IMR-90 (cell line): Measurements from ENCODE around the gene MON2. TPM values are rescaled to one million over a fixed set of nuclear protein-coding genes. Genes with fewer than 3 reads are reported as not detected.

Experiments
- ATAC-seq: fragments of 200-7000 bp; cut with Tn5 transposase; 2 replicates; pipeline ENCODE4 v1.9.1; 2020; ENCODE audit warnings: low read depth, mild to moderate bottlenecking, moderate library complexity
- BruUV-seq: library from RNA; stranded (reverse); fragments of 400-500 nt; replicated peaks from 2 replicates; lab custom pipeline; 2021; lab: Mats Ljungman, UMichigan
- CTCF ChIA-PET: fragments of 300-600 bp; formaldehyde crosslinking; extraction: SDS; loops from one replicate; lab custom pipeline; 2021; ENCODE audit warnings: antibody characterized with exemption; lab: Yijun Ruan, JAX
- POLR2A ChIA-PET: fragments of 300-600 bp; sonication (Branson Sonifier 250); formaldehyde crosslinking; loops from one replicate; lab custom pipeline; 2022; ENCODE audit warnings: antibody characterized with exemption; ENCODE audit not compliant: unreplicated experiment; lab: Charles Lee
- DNase-seq: peaks from one replicate; pipeline ENCODE4 v3.0.0; 2013
- H2AFZ ChIP-seq: replicated peaks from 2 replicates; pipeline ENCODE3; 2013; ENCODE audit warnings: low read length, mild to moderate bottlenecking; ENCODE audit not compliant: poor library complexity
- H2AK5ac ChIP-seq: 2 replicates; pipeline ENCODE4 v1.6.1; 2013; ENCODE audit warnings: low read depth, low read length, inconsistent platforms
- H2AK9ac ChIP-seq: replicated peaks from 2 replicates; pipeline ENCODE3; 2013; ENCODE audit warnings: mild to moderate bottlenecking, low read depth, low read length, moderate library complexity; ENCODE audit not compliant: poor library complexity
- H2BK120ac ChIP-seq: 2 replicates; pipeline ENCODE4 v1.6.1; 2013; ENCODE audit warnings: low read depth, low read length, inconsistent platforms
- H2BK15ac ChIP-seq: 3 replicates; pipeline ENCODE4 v1.6.1; 2013; ENCODE audit warnings: low read depth, low read length, inconsistent platforms
- H2BK20ac ChIP-seq: 2 replicates; pipeline ENCODE4 v1.6.1; 2013; ENCODE audit warnings: low read depth, mild to moderate bottlenecking, inconsistent platforms, low read length, moderate library complexity
- H2BK5ac ChIP-seq: 2 replicates; pipeline ENCODE4 v1.6.1; 2013; ENCODE audit warnings: mild to moderate bottlenecking, low read depth, low read length, inconsistent platforms; ENCODE audit not compliant: poor library complexity, severe bottlenecking
- H3K14ac ChIP-seq: replicated peaks from 2 replicates; pipeline ENCODE4 v1.6.1; 2013; ENCODE audit warnings: low read depth, low read length, inconsistent platforms
- H3K18ac ChIP-seq: 2 replicates; pipeline ENCODE4 v1.6.1; 2013; ENCODE audit warnings: low read depth, low read length, control low read depth
- H3K23ac ChIP-seq: 2 replicates; pipeline ENCODE4 v1.6.1; 2013; ENCODE audit warnings: low read depth, low read length, inconsistent platforms
- H3K27ac ChIP-seq: 2 replicates; pipeline ENCODE4 v1.5.1; 2013; ENCODE audit warnings: mild to moderate bottlenecking, control low read depth, low read length; ENCODE audit not compliant: insufficient read depth
- H3K27me3 ChIP-seq: 2 replicates; pipeline ENCODE4 v1.6.1; 2013; ENCODE audit warnings: low read length; ENCODE audit not compliant: control insufficient read depth, insufficient read depth
- H3K36me3 ChIP-seq: 2 replicates; pipeline ENCODE4 v1.6.1; 2013; ENCODE audit warnings: low read length, mixed read lengths; ENCODE audit not compliant: control insufficient read depth, insufficient read depth
- H3K4ac ChIP-seq: 2 replicates; pipeline ENCODE4 v1.6.1; 2013; ENCODE audit warnings: low read depth, low read length, inconsistent platforms
- H3K4me1 ChIP-seq: 2 replicates; pipeline ENCODE4 v1.6.1; 2013; ENCODE audit warnings: low read length, mixed read lengths; ENCODE audit not compliant: control insufficient read depth, insufficient read depth
- H3K4me2 ChIP-seq: 2 replicates; pipeline ENCODE4 v1.6.1; 2013; ENCODE audit warnings: low read depth, mild to moderate bottlenecking, control low read depth, low read length, moderate library complexity
- H3K4me3 ChIP-seq: 2 replicates; pipeline ENCODE4 v1.5.1; 2013; ENCODE audit warnings: low read depth, mild to moderate bottlenecking, control low read depth, low read length, moderate library complexity; ENCODE audit not compliant: insufficient read depth
- H3K56ac ChIP-seq: 2 replicates; pipeline ENCODE4 v1.6.1; 2013; ENCODE audit warnings: low read length, inconsistent platforms; ENCODE audit not compliant: insufficient read depth; ENCODE audit errors: extremely low read depth
- H3K79me1 ChIP-seq, 2 experiments: 2 replicates each; pipeline ENCODE4 v1.6.1; 2013; ENCODE audit warnings: low read length in 2 of 2, inconsistent platforms in 1 of 2, low read depth in 1 of 2
- H3K9ac ChIP-seq: 2 replicates; pipeline ENCODE4 v1.6.1; 2013; ENCODE audit warnings: low read depth, low read length, control low read depth
- H3K9me1 ChIP-seq: 2 replicates; pipeline ENCODE4 v1.6.1; 2013; ENCODE audit warnings: low read length, inconsistent platforms; ENCODE audit not compliant: insufficient read depth
- H3K9me3 ChIP-seq: 2 replicates; pipeline ENCODE4 v1.6.1; 2013; ENCODE audit warnings: low read length; ENCODE audit not compliant: control insufficient read depth, insufficient read depth
- H4K20me1 ChIP-seq: 2 replicates; pipeline ENCODE4 v1.6.1; 2013; ENCODE audit warnings: low read length, inconsistent platforms; ENCODE audit not compliant: insufficient read depth
- H4K5ac ChIP-seq: 2 replicates; pipeline ENCODE4 v1.6.1; 2013; ENCODE audit warnings: mild to moderate bottlenecking, low read depth, low read length, control low read depth
- H4K8ac ChIP-seq, 2 experiments: 2 replicates each; pipeline ENCODE4 v1.6.1; 2013; ENCODE audit warnings: low read depth in 2 of 2, low read length in 2 of 2, control low read depth in 1 of 2, inconsistent platforms in 1 of 2
- H4K91ac ChIP-seq: 2 replicates; pipeline ENCODE4 v1.6.1; 2013; ENCODE audit warnings: low read depth, low read length, inconsistent platforms; ENCODE audit not compliant: insufficient read depth
- BHLHE40 ChIP-seq: fragments of 150-350 bp; IDR thresholded peaks from 2 replicates; pipeline ENCODE4 v1.6.1; 2016; ENCODE audit warnings: mild to moderate bottlenecking, low read depth, low read length
- CEBPB ChIP-seq: IDR thresholded peaks from 2 replicates; pipeline ENCODE4 v1.6.1; 2012; ENCODE audit warnings: low read depth, low read length, improper control_type of control experiment
- CHD1 ChIP-seq: IDR thresholded peaks from 2 replicates; pipeline ENCODE4 v1.6.1; 2012; ENCODE audit warnings: low read depth, low read length, improper control_type of control experiment
- CTCF ChIP-seq: conservative IDR thresholded peaks from 2 replicates; pipeline ENCODE4 v1.5.1; 2012; ENCODE audit warnings: mild to moderate bottlenecking, low read depth, low read length, improper control_type of control experiment
- FOS ChIP-seq: fragments of 150-350 bp; IDR thresholded peaks from 2 replicates; pipeline ENCODE4 v1.6.1; 2016; ENCODE audit warnings: low read depth, low read length
- MAFK ChIP-seq: IDR thresholded peaks from 2 replicates; pipeline ENCODE4 v1.6.1; 2012; ENCODE audit warnings: low read depth, low read length, improper control_type of control experiment
- MAZ ChIP-seq: IDR thresholded peaks from 2 replicates; pipeline ENCODE4 v1.6.1; 2012; ENCODE audit warnings: low read depth, mild to moderate bottlenecking, low read length, improper control_type of control experiment, moderate library complexity, borderline replicate concordance
- RAD21 ChIP-seq: IDR thresholded peaks from 2 replicates; pipeline ENCODE4 v1.6.1; 2012; ENCODE audit warnings: low read length, improper control_type of control experiment
- RCOR1 ChIP-seq: IDR thresholded peaks from 2 replicates; pipeline ENCODE4 v1.6.1; 2012; ENCODE audit warnings: mild to moderate bottlenecking, low read length, improper control_type of control experiment; ENCODE audit not compliant: insufficient replicate concordance
- RFX5 ChIP-seq: IDR thresholded peaks from 2 replicates; pipeline ENCODE4 v1.8.0; 2012; ENCODE audit warnings: low read depth, mild to moderate bottlenecking, low read length, moderate library complexity
- SMC3 ChIP-seq: fragments of 150-350 bp; IDR thresholded peaks from 2 replicates; pipeline ENCODE4 v1.6.1; 2016; ENCODE audit warnings: low read depth, mild to moderate bottlenecking, antibody characterized with exemption, low read length, moderate library complexity
- USF2 ChIP-seq: fragments of 150-350 bp; IDR thresholded peaks from 2 replicates; pipeline ENCODE4 v1.6.1; 2017; ENCODE audit warnings: mild to moderate bottlenecking, antibody characterized with exemption, low read length, low read depth
- dilution Hi-C: fragments of 300-500 bp; cut with HindIII; formaldehyde crosslinking; loops from one replicate; pipeline ENCODE4 v1.14.3; 2018; ENCODE audit warnings: low sequenced_read_pairs; ENCODE audit not compliant: unreplicated experiment
- in situ Hi-C: fragments of 300-500 bp; cut with MboI; formaldehyde crosslinking; loops from 3 replicates; pipeline ENCODE4 v1.14.3; 2019; ENCODE audit warnings: low sequenced_read_pairs, inconsistent platforms, mixed read lengths
- intact Hi-C: fragments of 100-400 bp; cut with micrococcal nuclease; formaldehyde crosslinking; loops from 2 replicates; pipeline ENCODE4 v1.10.0; 2022
- polyA plus RNA-seq, 3 experiments: library from polyadenylated mRNA; depleted of rRNA; stranded (reverse); fragments of >200 nt; gene quantifications; 2 replicates each; pipeline ENCODE4 v1.2.3, GENCODE V29; 2012; ENCODE audit warnings: low replicate concordance in 1 of 3
- total RNA-seq: library from RNA; depleted of rRNA; stranded (reverse); fragments of >200 nt; gene quantifications from 2 replicates; pipeline ENCODE4 v1.2.3, GENCODE V29; 2012

Gene MON2
- total and polyA plus RNA-seq, 2 of the 4 experiments (the other 2 are of a cell fraction), result 13.2 to 39.3 TPM

GRCh38 chr12:62525271-62525670 lies 58.6 kb downstream of the MON2 start:
- no peak overlapping the region for H2AFZ ChIP-seq
- H3K79me1 ChIP-seq, result no peaks in the 10 kb centered on the region; a peak in 1 of 4 replicates
- H3K9ac ChIP-seq, result no peak overlapping the region
- DNase-seq, result no peak
- H3K4me2 ChIP-seq, result no peak overlapping the region
- H3K27me3 ChIP-seq, result no peaks in the 10 kb centered on the region
- no peak overlapping the region for H4K91ac ChIP-seq
- peaks cover 4% of the 10 kb centered on the region; the same call in 1 of the 2 replicates for H3K4me1 ChIP-seq
- no peaks in the 10 kb centered on the region for H3K9me3 ChIP-seq
- BruUV-seq, result no TSS peak
- no peak overlapping the region for H2BK120ac ChIP-seq
- no peak overlapping the region for H3K4ac ChIP-seq
- H2BK5ac ChIP-seq, result no peak overlapping the region
- no peak overlapping the region for H2BK15ac ChIP-seq
- dilution Hi-C loops, result no loop called here
- no peak for ATAC-seq
- TF ChIP-seq BHLHE40, result no peak
- no peak for TF ChIP-seq CEBPB
- TF ChIP-seq USF2, result no peak
- TF ChIP-seq CHD1, result no peak
- TF ChIP-seq RAD21, result no peak
- no peak for TF ChIP-seq CTCF
- no peak for TF ChIP-seq RFX5
- TF ChIP-seq RCOR1, result no peak
- no peak for TF ChIP-seq MAZ
- TF ChIP-seq MAFK, result no peak
- TF ChIP-seq FOS, result no peak
- TF ChIP-seq SMC3, result no peak
- ChIA-PET POLR2A (no interaction called here), CTCF (interaction anchor here (0.6 kb wide), 1 partner anchor 116 kb away, joined by 3 read pairs; no protein-coding TSS in a partner anchor)
- no peak overlapping the region for H3K23ac ChIP-seq
- intact Hi-C loops, result loop anchor here (10.0 kb wide), 1 partner anchor 50 kb away; no protein-coding TSS in a partner anchor
- no peak overlapping the region for H3K14ac ChIP-seq
- no peak overlapping the region for H4K5ac ChIP-seq
- no peak overlapping the region for H3K56ac ChIP-seq
- H2AK5ac ChIP-seq, result no peak overlapping the region
- H3K36me3 ChIP-seq, result 0 out of 2 replicates have a peak, but pooled peaks cover 3% of the 10 kb centered on the region
- no peak overlapping the region for H3K4me3 ChIP-seq
- H4K20me1 ChIP-seq, result no peaks in the 10 kb centered on the region
- H4K8ac ChIP-seq, result no peak overlapping the region
- in situ Hi-C loops, result no loop called here
- no peak overlapping the region for H3K18ac ChIP-seq
- H3K27ac ChIP-seq, result no peak overlapping the region
- no peaks in the 10 kb centered on the region for H3K9me1 ChIP-seq
- no peak overlapping the region for H2BK20ac ChIP-seq
- no peak overlapping the region for H2AK9ac ChIP-seq
